HG02642 (cell line): ENCODE results near the gene PXMP4.

Source experiments
- ATAC-seq: cut with Tn5 transposase; IDR thresholded peaks from one replicate; pipeline ENCODE4 v1.9.1; 2021; ENCODE audit warnings: mild to moderate bottlenecking; ENCODE audit not compliant: unreplicated experiment, poor library complexity

PXMP4 gene

GRCh38 chr20:33672426-33673113, 47.5 kb downstream of the PXMP4 start:
- no peak for ATAC-seq

DNA sequence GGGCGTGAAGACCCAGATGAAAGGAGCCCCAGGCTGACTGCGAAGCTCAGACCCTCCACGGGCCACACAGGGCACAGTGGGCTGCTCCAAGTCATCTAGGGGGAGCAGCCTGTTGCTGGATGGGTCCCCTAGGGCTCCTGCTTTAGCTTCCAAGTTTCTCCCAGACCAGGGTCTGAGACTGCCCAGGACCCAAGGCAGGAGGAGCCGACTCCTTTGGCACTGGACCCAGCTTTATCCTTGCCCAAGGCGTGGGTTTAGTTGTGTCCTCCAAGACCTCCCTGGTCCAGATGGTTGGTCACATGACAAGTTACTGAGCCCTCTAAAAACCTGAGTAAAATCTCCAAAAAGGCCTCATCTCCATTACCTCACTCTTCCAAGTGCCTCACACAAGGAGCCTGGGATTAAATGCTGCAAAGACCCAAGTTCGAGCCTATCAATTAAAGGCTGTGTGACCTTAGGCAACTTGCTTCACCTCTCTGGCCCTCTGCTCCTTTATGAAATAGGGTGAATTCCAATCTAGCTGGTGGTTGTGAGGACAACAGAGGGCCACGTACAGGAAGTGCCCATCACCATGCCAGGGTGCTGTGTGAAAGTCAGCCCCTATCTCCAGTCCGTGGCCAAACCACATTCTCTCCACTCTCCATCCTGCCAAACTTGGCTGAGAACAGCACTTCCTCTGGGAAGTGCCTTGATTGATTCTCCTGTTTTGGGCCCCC, 48.4 kb downstream of the PXMP4 start:
- ATAC-seq = no peak

DNA sequence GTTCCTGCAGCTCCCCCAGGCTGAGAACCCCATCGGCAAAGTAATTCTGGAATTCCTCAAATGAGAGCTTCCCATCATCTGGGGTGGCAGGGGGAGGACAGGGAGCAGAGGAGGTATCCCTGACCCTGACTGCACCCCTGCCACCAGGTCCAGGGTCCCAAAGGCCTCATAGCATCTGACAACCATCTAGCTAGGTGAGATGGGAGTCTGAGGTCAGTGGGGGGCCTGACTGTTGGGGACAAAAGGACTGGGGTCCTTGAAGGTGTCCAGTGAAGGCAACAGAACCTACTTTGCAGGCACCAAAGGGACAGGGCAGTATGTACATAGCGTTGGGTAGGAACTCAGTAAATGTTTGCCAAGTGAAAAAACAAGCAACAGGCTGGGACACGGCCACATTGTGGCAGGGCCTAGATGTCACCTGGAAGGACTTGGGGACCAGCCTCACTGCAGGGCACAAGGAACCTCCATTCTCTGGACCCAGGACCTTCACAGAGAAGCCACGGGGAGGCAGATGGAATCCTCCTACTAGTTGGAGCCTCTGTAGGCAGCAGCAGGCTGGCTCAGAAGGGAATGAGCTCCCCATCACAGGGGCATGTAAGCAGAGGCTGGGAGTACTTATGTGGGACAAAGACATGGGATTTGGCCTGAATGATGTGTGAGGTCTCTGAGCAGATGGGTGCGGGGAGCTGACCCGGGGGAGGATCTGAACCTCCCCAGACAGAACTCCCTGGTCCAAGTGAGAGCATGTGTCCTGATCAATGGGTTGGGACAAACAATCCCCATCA, 49.2 kb downstream of the PXMP4 start:
- ATAC-seq = no peak

DNA sequence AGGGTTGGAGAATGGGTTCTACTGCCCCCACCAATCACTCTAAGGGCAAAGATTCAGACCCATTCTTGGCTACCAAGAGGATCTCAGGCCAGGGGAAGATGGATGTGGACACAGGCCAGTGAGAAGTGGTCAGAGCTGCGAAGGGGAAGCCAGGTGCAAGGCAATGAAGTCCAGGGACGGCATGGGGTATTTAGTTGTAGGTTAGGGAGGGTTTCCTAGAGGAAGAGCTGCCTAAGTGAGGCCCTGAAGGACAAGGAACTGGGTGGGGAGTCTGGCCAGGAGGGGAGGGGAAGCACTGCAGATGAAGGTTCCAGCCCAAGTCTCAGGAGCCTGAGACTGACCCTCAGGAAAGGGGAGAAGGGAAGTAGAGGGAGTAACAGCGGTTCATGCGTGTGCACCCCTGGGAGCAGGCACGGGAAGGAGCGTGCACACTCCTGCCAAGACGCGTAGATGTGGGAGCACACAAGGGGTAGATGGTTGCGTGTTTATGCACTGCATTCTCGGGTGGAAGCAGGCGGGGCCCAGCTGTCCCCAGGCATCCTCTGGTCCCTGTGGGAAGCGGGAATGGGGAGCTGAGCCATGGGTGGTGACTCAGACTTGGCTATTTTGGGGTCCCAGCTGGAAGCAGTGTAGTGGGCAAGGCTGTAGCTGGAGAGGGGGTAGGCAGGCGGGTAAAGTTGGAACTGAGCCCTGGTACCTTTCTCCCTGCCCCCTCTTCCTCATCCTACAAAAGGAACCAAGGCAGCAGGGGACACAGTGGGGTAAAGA, 50.1 kb downstream of the PXMP4 start:
- ATAC-seq = no peak

DNA sequence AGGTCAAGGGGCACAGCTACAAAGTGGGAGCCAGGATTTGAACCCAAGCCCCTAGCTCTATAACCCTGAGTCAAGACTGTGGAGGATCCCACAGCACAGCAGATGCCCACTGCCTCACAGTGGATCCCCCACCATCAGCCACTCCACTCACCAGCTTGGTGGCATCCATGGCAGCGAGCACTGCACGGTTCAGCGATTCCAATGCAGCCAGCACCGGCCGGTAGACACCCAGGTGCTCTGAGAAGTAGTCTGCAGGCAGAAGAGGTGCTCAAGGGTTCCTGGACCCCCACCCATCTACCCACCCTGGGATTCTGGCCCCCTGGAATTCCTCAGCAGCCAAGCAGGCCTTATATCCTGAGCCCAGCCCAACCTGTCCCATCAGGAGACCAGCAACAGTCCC, 50.9 kb downstream of the PXMP4 start:
- ATAC-seq = no peak

- ATAC-seq = no peak
Observed at GRCh38 chr20:33668466-33669155, 51.5 kb downstream of the PXMP4 start.

DNA sequence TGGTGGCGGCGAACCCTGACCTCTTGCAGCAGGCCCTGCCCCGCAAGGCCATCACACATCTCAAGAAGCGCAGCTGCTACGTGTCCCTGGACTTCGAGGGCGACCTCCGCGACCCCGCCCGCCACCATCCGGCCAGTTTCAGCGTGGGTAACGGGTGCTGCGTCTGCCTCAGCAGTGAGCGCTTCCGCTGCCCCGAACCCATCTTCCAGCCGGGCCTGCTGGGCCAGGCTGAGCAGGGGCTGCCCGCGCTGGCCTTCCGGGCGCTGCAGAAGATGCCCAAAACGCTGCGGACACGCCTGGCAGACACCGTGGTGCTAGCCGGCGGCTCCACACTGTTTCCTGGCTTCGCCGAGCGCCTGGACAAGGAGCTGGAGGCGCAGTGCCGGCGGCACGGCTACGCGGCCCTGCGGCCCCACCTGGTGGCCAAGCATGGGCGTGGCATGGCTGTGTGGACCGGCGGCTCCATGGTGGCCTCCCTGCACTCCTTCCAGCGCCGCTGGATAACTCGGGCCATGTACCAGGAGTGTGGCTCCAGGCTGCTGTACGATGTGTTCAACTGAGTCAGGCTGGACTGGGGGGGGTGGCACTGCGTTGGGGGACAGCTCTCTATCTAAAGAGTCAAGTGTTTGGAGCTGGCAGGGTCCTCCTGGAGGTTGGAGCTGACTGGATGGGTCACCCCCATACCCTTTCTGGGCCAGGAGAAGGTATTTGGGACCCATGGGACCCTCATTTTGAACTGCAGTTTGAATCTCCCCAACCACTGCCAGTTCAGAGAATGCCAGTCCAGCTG, 52.2 kb downstream of the PXMP4 start:
- peak; percentile 39 for ATAC-seq

DNA sequence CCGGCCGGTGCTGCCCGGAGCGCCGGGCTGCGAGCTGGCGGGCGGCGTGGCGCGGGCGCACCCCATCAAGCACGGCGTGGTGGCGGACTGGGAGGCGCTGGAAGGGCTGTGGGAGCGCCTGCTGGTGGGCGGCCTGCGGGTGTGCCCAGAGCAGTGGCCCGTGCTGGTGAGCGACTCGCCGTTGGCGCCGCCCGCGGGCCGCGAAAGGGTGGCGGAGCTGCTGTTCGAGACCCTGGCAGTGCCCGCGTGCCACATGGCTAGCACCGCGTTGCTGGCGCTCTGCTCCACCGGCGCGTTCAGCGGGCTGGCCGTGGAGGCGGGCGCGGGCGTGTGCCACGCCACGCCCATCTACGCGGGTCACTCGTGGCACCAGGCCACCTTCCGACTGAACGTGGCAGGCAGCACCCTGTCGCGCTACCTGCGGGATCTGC, 52.9 kb downstream of the PXMP4 start:
- ATAC-seq = peak; percentile 18

- peak; percentile 68 for ATAC-seq
Observed at GRCh38 chr20:33666293-33667244, 53.5 kb downstream of the PXMP4 start, which contains the start of gene ACTL10. Gene ACTL10 (plus strand): TSS chr20:33666943. CDS start chr20:33667498, 555 bp downstream.

- no peak for ATAC-seq
Observed at GRCh38 chr20:33664762-33665144, 55.4 kb downstream of the PXMP4 start.

DNA sequence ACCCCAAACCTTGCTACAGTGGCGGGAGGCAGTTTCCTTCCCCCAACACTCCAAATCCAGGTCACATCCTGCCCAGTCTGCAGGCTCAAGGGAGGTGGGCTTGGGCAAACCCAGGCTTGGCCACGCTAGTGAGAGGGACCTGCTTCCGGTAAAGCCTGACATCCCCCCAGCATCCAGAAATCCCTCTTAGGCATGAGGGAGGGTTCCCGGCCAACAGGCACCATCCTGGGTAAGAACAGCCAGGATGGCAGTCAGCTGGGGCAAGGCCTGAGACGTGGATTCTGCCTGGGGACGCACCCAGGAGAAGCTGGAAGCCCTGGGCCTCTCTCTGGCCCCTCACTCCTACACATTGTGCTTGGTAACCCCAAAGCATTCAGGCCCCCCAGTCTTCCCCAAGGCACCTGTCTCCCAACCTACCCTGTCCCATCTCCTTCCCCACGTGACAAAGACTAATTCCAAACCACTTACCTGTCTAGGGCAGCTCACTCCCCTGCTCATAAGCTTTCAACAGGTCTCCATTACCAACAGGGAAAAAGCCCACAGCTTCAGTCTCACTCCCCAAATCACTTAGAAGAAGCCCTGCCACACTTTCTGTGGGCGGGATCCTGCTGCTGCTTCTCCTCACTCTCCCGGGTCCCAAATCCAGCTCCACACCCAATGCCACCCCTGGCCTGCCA, 55.9 kb downstream of the PXMP4 start:
- ATAC-seq = no peak

- ATAC-seq = peak; percentile 47
Observed at GRCh38 chr20:33663161-33664084, 56.7 kb downstream of the PXMP4 start.

DNA sequence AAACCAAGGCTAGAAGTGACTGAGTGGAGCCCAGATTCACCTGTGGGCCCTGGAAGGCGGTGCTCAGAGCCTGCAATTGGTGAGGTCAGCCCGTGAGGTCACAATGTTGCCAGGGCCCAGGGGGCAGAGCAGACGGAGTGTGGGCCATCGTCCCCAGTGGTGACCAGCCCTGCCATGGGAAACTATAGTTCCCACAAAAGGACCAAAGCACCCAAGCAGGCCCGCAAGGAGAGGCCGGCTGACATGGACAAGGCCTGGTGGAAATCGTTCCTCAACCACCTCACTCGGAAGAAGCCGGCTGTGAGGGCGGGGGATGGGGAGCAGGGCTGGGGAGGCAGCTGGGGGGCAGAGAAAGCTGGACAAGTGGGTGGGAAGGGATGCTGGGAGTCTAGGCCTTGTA, 57.9 kb downstream of the PXMP4 start, which contains the start of gene C20orf144:
Gene C20orf144 (plus strand): TSS at position 156 of the 400 bp plus-strand sequence. CDS start 19 bp downstream, at position 175.
- ATAC-seq = no peak

DNA sequence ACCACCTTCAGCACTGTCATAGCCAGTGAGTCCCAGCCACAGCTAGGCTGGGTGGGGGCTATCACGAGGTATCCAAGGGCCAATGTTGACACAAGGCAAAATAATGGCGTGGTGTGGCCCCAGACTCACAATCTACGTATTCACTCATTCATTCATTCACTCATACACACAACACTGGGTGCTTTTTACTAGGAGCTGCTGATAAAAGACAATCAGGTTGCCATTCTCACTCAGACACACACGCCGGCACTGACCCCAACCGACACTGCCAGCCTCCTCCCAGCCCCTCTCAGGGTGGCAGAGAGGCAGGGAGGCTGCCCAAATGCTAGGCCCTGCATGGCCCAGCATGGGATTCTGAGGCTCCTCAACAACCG, 59.4 kb downstream of the PXMP4 start:
- no peak for ATAC-seq

GRCh38 chr20:33660035-33660684, 60.0 kb downstream of the PXMP4 start:
- ATAC-seq = no peak
